Measurements from ENCODE around the gene CLCA1.

DNA sequence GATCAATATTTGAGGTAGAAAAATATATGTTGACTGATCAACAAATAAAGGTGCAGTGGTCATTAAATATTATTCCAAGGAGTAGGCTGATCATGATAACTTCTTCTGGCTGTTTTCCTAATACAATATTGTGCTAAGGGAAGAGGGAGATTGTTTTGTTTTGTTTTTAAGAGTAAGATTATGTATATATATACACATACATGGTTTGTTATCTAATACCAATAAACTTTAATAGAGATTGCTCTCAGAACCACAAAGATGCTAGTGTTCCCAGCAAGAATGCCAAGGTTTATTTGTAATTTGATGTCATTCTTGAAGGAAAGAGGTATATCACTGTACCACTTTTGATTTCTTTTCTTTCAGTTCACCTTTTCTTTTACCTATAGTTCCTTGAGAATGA, 34.7 kb upstream of the CLCA1 start:
- TF ChIP-seq, protein P1, sequence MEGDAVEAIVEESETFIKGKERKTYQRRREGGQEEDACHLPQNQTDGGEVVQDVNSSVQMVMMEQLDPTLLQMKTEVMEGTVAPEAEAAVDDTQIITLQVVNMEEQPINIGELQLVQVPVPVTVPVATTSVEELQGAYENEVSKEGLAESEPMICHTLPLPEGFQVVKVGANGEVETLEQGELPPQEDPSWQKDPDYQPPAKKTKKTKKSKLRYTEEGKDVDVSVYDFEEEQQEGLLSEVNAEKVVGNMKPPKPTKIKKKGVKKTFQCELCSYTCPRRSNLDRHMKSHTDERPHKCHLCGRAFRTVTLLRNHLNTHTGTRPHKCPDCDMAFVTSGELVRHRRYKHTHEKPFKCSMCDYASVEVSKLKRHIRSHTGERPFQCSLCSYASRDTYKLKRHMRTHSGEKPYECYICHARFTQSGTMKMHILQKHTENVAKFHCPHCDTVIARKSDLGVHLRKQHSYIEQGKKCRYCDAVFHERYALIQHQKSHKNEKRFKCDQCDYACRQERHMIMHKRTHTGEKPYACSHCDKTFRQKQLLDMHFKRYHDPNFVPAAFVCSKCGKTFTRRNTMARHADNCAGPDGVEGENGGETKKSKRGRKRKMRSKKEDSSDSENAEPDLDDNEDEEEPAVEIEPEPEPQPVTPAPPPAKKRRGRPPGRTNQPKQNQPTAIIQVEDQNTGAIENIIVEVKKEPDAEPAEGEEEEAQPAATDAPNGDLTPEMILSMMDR (IDR thresholded peaks at IDR 0.05): no peak
- TF ChIP-seq POLR2A (IDR thresholded peaks at IDR 0.05): no peak

All from ovary (tissue), 3 donors.